HG03066 (cell line): Measurements from ENCODE around the gene NR2F6.

ENCODE experiments used
- ATAC-seq: cut with Tn5 transposase; IDR thresholded peaks from one replicate; pipeline ENCODE4 v1.9.1; 2021; ENCODE audit warnings: low read depth; ENCODE audit not compliant: unreplicated experiment

The NR2F6 gene

GRCh38 chr19:17183858-17184321, 61.8 kb downstream of the NR2F6 start:
- ATAC-seq = no peak

DNA sequence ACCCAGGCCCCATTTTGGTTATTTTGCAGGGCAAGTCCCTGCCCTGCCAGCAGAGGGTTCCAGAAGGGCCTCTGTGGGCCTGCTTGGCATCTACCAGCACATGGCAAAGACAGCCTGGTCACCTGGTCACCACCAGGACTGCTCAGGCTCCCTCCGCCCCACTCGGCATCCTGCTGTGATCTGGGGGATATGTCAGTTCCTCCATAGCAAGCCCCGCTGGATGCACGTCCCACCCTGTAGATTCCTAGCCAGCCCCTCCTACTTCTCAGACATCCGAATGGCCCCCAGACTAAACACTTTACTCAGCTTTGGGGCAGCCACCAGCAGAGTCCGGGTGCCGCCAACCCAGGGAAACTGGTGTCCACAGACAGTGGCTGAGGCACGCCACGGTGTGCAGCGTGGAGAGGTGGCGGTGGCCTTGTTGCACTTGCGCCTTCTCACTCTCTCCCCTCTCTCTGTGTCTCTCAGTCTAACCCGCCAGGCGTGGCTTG, 62.4 kb downstream of the NR2F6 start:
- ATAC-seq = no peak
